PFSK-1 (cell line): ENCODE data around the gene ACOT12.

ENCODE experiments used
- POLR2AphosphoS5 ChIP-seq: IDR thresholded peaks from 2 replicates; pipeline ENCODE4 v1.6.1; 2012; ENCODE audit warnings: low read depth, mild to moderate bottlenecking, control low read depth, low read length, moderate library complexity
- REST ChIP-seq, 2 experiments: IDR thresholded peaks; 2 replicates each; pipeline versions ENCODE4 v1.6.1 to v1.8.0; 2011 to 2012; ENCODE audit warnings: low read depth in 2 of 2, low read length in 2 of 2, control low read depth in 1 of 2, inconsistent platforms in 1 of 2, mild to moderate bottlenecking in 1 of 2, moderate library complexity in 1 of 2; ENCODE audit not compliant: insufficient read depth in 1 of 2
- TAF1 ChIP-seq: IDR thresholded peaks from 2 replicates; pipeline ENCODE4 v1.6.1; 2012; ENCODE audit warnings: low read length, control low read depth, borderline replicate concordance; ENCODE audit not compliant: insufficient read depth

DNA sequence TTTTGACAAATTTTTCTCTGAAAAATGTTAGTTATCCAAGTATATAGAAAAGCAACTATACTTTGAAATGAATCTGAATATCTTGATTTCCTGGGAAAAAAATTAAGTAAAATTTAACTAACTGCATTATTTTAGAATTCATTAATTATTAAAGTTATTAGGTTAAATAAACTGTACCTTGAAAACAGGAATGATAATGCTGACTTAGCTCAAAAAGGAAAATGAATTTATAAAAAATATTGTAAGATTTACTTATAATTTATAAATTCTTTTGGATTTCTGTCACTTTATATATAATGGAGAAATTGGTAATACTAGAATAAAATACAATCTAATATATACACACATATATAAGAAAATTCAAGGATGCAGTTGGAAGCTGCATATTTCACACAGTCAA is 36.1 kb upstream of the ACOT12 start:
- TF ChIP-seq TAF1, result no peak
- TF ChIP-seq POLR2AphosphoS5, result no peak
- TF ChIP-seq REST (IDR thresholded peaks at IDR 0.05; ENCODE audit: insufficient read depth in 1 of 2, low read depth in 2 of 2, low read length in 2 of 2), result no peak
